ENCODE results near the gene FUS. TPM values are rescaled to one million over a fixed set of nuclear protein-coding genes. Genes with fewer than 3 reads are reported as not detected.

FUS gene
- total and polyA plus RNA-seq, 2 of the 13 experiments (the other 11 are each of a cell fraction or from before 2014, with no cell fraction given): 68.1 to 168 TPM

GRCh38 chr16:31134625-31135534 is 45.1 kb upstream of the FUS start (continued):
- TF ChIP-seq ARID5B (CRISPR knock-in tag; IDR thresholded peaks at IDR 0.05): no peak
- 0 out of 2 replicates have a peak, but pooled peaks have one; percentile 23 for TF ChIP-seq CREB1 (IDR thresholded peaks at IDR 0.05)
- no peak for TF ChIP-seq CREB1 (CRISPR knock-in tag; IDR thresholded peaks at IDR 0.05)
- peak; percentile 77 for TF ChIP-seq USF2 (IDR thresholded peaks at IDR 0.05; ENCODE audit: low read depth, low read length)
- TF ChIP-seq USF2 (CRISPR knock-in tag; IDR thresholded peaks at IDR 0.05; ENCODE audit: borderline replicate concordance): peak; percentile 80; the same call in 1 of the 2 replicates
- peak; percentile 32; the same call in 1 of the 2 replicates for TF ChIP-seq RAD51 (IDR thresholded peaks at IDR 0.05; ENCODE audit: borderline replicate concordance)
- TF ChIP-seq GLI4 (CRISPR knock-in tag; IDR thresholded peaks at IDR 0.05; ENCODE audit: borderline replicate concordance): 0 out of 2 replicates have a peak, but pooled peaks have one; percentile 62
- TF ChIP-seq DDIT3 (CRISPR knock-in tag; IDR thresholded peaks at IDR 0.05): no peak
- TF ChIP-seq KDM5A (IDR thresholded peaks at IDR 0.05; ENCODE audit: borderline replicate concordance, low read length): no peak
- TF ChIP-seq TERF1 (CRISPR knock-in tag; IDR thresholded peaks at IDR 0.05): no peak
- TF ChIP-seq U2AF1 (optimal IDR thresholded peaks at IDR 0.05; ENCODE audit: low read depth, low read length): no peak
- TF ChIP-seq ZBTB7B (CRISPR knock-in tag; IDR thresholded peaks at IDR 0.05): no peak
- TF ChIP-seq CBX2 (IDR thresholded peaks at IDR 0.05; ENCODE audit: low read depth, low read length): no peak
- TF ChIP-seq CBX2 (CRISPR knock-in tag; IDR thresholded peaks at IDR 0.05; ENCODE audit: low read depth): no peak
- no peak for TF ChIP-seq ZNF296 (CRISPR knock-in tag; conservative IDR thresholded peaks at IDR 0.05)
- no peak for TF ChIP-seq SMARCE1 (IDR thresholded peaks at IDR 0.05; ENCODE audit: borderline replicate concordance)
- no peak for TF ChIP-seq ZNF10 (CRISPR knock-in tag; IDR thresholded peaks at IDR 0.05; ENCODE audit: borderline replicate concordance, low read depth)
- no peak for TF ChIP-seq KMT2A (CRISPR knock-in tag; IDR thresholded peaks at IDR 0.05)
- no peak for TF ChIP-seq ZNF34 (CRISPR knock-in tag; IDR thresholded peaks at IDR 0.05; ENCODE audit: borderline replicate concordance)
- no peak for TF ChIP-seq IKZF4 (CRISPR knock-in tag; IDR thresholded peaks at IDR 0.05; ENCODE audit: borderline replicate concordance, low read depth, not compliant biosample characterization)
- peak; percentile 12 for TF ChIP-seq ZNF883 (CRISPR knock-in tag; IDR thresholded peaks at IDR 0.05; ENCODE audit: not compliant biosample characterization)
- no peak for TF ChIP-seq HMG20A (CRISPR knock-in tag; IDR thresholded peaks at IDR 0.05; ENCODE audit: borderline replicate concordance)

All from HepG2 (cell line).